ENCODE measurements around the gene IQSEC3.
"Not testable (repeated sequence)": the region's sequence is repeated elsewhere in the genome, so short reads cannot be mapped to it uniquely, and the experiment has no call there.

IQSEC3 gene

DNA sequence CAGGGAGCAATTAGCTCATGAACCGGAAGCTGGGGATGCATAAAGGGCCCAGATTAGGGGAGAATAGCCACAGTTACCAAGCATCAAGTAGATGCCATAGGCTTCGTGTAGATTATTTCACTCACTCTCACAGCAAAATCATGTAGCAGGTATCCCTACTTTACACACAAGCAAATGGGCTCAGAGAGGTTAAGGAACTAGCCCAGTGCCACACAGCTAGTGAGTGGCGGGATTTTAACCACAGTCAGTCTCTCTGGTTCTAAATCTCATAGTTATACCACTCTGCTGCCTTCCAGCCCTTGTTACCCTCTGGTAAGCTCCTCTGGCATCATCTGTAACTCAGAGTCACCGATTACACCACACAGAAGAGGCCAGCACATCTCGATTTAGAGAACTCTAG is 49.0 kb downstream of the IQSEC3 start:
- DNase-seq, result no peak

DNA sequence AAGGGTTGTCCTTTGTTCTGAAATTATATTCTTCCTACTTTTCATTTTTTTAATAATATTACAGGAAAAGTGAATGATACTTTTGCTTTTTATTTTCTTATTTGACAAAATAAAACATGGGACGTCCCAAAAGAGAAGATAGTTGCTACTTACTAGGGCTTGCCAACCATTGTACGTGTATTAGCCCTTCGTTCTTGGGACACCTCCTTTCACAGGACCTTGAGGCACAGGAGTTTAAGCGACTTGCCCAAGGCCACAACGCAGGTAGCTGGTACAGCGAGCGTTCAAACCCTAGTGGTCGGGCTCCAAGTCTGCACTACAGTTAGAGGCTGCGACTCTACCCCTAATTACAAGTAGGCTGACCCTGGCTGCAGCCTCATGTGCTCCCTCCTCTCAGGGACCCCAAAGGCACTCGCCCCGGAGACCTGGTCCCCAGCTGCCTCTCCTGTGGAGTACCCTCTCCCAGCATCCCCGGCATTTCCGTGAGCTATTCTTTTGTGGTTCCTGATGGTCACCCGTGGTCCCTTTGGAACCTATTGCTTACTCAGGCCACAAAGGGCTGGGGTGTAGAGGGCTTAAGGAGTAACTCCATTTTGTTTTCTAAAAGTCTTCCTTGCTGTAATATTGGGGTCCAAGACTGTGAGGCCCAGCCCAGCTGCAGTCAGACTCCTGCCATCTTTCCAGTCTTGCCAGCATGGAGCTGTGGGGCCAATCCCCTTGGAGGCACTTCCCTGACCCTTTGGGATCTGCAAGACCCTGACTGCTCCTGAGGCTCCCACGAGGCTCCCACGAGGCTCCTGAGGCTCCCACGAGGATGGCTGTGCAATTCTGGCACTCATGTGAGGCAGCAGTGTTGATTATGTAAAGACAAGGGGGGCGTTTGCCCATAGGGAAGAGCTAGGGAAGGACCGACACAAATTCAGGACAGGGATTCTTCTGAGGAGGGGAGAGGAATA is 49.7 kb downstream of the IQSEC3 start:
- DNase-seq, result no peak

DNA sequence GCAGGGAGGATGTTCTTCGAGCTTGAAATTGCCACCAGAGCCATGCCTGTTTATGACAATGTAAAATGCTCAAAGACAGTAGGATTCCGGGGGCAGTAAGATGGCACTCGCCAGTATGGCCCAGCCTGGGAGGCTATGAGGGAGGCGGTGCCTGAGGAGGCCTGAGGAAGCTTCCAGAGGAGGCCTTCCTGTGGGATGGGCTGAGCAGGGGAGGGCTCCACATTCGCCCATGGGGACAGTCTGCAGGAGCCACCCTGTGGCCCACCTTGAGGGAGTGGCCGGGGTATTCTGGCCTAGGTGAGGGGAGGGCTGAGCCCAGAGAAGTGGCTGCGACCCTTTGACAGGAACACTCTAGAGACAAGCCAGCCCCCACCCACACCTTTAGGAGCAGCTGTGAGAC is 50.7 kb downstream of the IQSEC3 start:
- DNase-seq, result no peak

DNA sequence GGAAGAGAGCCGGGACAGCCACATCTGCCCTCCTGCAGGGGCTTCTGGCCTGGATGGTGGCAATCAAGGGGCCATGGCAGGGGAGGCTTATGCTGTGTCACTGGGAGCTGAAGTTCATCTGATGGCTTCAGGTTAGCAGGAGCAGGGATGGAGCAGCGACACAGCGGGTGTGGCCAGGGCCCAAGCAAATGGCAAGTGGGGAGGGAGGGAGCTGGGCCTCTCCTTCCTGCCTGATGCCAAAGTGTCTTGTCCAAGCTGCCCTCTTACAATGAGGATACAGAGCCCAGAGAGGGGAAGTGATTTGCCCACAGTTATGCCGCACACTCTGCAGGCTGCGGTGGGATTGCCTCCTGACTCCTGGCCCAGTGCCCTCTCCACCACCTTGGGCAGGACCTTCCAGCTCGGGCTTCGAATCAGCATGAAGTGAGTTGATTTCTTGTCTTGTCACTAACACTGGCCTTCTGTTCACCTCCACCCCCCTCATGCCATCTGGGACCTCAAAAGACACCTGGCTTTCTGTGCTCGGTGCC is 51.3 kb downstream of the IQSEC3 start:
- no peak for DNase-seq

DNA sequence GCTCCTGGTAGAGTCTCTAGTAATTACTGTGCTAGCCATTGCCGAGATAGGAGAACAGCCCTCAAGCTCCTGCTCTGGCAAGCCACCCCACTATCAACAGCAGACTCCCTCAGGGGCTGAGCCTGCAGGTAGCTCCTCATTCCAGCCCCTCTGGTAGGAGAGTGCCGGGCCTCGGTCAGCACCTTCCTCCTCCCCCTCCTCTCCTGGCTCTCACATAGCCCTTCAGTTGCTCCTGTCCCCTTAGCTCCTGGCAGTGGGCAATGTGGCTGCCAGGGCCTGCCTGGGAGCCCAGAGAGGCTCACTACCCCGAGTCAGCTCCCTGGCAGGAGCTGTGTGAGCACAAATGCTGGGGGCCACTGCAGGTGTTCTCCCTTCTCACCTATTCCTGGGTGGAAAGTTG is 52.0 kb downstream of the IQSEC3 start:
- DNase-seq, result no peak

DNA sequence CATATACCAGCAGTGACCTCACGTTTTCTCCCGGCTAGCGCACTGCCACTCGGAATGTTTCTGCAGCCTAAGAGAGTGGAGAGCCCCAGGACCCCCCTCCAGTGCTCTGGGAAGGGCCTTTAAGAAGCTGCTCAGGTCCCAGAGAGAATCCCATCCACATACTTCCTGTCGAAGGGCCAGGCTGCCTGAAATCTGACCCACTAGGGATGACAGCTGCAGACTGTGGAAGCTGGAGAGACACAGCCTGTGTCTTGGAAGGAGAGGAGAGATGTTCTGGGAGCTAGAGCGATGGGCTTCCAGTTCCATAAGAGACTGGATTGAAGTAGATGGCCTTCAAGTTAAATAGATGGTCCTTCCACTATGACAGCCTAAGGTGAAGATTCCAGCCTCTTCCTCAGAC is 54.4 kb downstream of the IQSEC3 start:
- no peak for DNase-seq

DNA sequence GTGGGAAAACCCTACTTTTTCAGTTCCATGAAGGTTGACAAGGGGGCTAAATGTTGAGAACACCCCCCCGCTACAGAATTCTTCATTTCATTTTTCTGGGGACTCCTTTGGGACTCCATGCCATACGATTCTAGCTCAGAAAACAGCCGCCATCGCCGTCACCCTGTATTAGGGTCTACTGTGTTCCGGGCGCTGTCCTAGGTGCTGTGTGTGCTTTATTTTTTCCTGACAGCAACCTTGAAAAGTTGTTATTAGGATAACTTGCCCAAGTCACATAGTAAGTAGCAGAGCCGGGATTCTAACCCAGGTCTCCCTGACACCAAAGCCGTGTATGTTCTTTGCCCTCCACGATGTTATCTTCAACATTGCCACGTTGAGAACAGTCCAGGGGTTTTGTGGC is 55.1 kb downstream of the IQSEC3 start:
- no peak for DNase-seq

DNA sequence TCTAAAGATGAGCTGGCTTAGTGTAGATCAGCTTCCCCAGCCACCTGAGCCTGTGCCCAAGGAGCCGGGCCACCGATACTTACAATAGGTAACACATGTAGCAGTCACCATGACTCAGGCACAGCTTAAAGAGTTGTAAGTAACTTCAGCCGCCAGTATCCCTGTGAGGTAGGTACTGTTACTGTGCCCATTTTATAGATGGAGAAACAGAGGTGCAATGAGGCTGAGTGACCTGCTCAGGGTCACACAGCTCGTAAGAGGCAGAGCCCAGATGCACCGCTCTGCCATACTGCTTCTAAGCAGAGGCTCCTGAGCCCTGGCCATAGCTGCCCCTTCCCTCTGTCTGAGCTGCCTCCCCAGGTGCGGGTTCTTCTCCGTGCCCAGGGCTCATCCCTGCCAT is 58.5 kb downstream of the IQSEC3 start:
- no peak for DNase-seq

DNA sequence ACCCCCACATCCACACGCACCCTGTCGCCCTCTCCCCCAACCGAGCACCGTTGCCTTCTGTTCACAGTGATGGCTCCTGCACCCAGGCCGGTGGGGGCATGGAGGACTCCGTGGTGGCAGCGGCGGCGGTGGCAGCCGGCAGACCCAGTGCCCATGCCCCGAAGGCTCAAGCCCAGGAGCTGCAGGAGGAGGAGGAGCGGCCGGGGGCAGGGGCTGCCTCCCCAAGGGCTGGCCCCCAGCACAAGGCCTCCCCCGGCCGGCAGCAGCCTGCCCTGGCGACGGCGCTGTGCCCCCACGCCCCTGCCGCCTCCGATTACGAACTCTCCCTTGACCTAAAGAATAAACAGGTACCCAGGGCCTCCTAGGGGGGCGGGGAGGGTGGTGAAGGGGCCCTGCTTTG is 59.0 kb downstream of the IQSEC3 start:
- no peak for DNase-seq

DNA sequence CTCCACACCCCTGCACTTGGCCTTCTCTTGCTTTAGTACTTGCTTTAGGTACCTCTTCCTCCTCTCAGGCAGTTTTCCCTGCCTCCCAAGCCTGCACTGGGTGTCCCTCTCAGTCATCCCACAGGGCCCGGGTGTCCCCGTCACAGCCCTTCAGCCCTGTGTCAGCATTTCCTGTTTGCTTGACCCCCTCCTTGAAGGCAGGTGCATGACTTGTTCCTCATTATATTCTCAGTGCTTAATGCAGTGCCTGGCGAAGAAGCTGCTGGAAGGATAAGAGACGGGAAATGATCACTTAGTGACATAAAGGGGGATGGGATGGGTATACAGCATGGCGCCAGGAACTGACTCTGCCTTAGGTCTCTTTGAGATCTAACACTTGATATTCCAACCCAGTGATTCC is 61.5 kb downstream of the IQSEC3 start:
- no peak for DNase-seq

DNA sequence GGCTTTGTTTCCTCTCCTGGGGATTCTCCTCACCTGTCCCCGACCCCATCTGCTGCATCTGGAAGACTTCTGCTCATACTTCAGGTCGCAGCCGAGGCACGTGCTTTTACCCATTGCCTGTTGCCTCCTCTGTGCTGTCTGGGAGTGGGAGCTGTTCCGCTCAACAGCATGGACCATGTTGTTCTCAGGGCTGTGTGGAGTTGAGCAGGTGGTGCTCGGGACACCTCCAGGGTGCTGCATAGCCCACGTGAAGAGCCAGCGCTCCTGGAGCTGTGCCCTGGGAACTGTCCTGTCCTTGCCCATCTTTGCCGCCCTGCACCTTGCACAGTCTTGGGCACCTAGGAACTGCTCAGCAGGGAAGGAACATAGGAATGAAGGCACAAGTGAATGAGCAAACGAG is 62.4 kb downstream of the IQSEC3 start:
- DNase-seq, result no peak

DNA sequence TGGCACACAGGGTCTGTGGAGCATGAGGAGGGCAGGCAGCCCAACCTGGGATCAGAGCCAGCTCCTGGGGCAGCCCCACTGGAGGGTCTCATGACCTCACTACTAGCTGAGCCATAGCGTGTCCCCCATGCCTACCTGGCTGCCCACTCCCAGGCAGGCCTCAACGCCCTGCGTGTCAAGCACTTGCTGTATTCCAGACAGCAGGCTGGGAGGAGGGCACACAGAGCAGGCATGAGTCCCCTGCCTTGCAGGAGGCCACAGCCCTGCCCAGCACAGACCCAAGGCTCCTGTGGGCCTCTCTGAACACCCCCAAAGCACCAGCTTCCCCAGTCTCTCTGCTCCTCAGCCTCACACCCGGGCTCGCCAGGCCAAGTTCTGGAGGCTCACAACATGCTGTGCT is 64.0 kb downstream of the IQSEC3 start:
- DNase-seq, result no peak

DNA sequence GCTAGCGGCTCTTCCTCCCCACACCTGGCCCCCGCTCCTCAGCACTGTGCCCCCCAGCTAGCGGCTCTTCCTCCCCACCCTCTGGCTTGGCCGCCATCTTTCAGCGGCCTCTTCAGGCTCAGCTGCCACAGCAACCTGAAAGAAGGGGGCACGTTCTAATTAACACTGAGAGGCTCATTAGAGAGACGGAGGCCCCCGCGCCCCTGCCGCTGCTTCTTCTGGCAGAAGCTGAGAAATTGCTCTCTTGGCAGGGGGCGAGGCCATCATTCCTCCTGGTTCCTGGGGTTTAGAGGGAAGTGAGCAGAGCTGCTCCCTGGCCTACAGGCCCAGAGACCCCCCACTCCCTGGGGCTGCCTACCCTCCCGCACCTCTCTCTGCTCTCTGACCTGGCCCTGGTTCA is 64.4 kb downstream of the IQSEC3 start:
- no peak for DNase-seq

DNA sequence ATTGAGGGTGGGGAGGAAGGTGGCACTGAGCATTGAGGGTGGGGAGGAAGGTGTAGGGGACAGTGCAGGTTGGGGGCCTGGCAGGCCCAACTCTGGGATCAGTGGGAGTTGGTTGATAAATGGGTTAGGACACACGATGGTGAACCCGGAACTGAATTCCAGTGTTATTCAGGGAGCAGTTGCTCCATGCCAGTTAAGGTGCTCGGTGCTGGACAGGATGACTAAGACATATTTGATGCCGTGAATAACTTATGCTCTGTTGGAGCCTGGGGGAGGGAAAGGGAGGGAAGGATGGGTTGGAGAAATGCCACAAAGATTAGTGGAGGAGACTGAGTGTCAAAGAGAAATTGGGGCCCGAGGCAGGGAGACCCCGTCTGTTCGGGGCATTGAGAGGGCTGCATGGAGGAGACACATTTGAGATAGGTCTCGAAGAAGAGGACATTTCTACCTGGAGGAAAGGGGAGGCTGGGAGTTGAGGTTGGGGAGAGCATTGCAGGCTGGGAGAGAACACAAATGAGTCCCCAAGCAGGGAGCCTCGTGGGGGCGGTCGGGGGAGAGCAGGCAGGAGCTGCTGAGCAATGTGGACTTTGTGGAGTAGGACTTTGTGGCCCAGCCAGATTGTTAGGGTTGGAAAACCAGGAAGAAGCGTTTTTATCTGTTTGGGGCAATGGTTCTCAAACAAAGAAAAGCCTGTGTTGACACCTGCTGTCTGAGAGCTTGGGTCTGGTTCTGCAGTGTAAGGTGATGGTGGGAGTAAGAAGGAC is 65.3 kb downstream of the IQSEC3 start:
- DNase-seq, result no peak

DNA sequence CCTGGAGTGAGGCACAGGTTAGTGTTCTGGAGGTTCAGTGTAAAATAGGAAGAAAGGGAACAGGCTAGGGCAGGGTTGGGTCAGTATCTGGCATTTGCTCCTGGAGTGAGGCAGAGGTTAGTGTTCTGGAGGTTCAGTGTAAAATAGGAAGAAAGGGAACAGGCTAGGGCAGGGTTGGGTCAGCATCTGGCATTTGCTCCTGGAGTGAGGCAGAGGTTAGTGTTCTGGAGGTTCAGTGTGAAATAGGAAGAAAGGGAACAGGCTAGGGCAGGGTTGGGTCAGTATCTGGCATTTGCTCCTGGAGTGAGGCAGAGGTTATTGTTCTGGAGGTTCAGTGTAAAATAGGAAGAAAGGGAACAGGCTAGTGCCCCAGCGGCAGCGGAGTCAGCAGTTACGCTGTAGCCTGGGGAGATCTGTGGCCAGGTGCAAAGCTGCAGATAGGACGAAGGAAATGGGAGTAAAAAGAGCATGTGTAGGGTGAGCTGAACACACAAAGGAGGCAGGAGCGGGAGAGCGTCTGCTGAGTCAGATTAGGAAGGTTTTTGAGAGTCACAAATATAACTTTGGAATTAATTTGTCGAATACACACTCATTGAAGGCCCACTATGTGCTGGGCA is 67.2 kb downstream of the IQSEC3 start:
- not testable (repeated sequence) for DNase-seq

DNA sequence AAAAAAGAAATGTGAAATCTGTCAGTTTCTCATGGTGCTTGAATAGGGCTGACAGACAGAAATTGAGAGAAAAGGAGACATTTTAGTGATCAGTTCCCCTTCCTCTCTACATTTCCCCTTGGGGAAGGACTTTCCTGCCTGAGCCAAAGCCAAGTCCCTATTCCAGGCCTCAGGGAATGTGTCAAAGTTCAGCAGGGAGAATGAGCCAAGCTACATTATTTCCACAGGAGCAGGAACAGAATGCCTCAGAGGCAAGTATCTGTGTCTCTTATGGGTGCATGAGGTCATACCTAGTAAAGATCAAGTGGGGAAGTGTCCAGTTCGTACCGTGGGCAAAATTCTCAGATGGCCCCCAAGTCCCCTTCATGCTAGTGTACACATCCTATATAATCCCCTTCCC is 68.6 kb downstream of the IQSEC3 start:
- DNase-seq, result no peak

DNA sequence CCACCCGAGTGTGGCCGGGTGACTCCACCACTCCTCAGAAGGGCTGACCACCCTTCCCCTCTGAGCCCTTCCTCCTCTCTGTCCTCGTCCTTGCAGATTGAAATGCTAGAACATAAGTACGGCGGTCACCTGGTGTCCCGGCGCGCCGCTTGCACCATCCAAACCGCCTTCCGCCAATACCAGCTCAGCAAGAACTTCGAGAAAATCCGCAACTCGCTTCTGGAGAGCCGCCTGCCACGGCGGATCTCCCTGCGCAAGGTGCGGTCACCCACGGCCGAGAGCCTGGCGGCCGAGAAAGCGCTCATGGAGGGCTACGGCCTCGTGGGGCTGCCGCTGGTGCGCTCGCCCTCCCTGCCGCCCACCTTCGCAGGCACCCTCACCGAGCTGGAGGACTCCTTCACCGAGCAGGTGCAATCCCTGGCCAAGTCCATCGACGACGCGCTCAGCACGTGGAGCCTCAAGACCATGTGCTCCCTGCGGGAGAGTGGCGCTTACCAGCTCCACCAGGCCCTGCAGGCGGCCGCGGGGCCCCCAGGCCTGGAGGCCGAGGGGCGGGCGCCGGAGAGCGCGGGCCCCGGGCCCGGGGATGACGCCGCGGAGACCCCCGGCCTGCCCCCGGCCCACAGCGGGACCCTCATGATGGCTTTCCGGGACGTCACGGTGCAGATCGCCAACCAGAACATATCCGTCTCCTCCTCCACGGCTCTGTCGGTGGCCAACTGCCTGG is 71.8 kb downstream of the IQSEC3 start:
- no peak for DNase-seq

DNA sequence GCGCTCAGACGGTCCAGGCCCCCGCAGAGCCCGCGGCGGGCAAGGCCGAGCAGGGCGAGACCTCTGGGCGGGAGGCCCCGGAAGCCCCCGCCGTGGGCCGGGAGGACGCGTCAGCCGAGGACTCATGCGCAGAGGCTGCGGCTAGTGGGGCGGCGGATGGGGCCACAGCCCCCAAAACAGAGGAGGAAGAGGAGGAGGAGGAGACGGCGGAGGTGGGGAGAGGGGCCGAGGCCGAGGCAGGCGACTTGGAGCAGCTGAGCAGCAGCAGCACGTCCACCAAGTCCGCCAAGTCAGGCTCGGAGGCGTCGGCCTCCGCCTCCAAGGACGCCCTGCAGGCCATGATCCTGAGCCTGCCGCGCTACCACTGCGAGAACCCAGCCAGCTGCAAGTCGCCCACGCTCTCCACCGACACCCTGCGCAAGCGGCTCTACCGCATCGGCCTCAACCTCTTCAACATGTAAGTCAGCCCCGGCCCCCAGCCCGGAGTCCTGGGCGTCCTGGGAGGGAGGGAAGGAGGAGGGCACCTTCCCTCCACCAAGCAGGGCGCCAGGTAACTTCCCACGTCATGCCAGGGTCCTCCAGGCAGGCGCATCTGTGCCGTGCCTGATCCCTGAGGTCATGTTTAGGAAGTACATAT is 72.4 kb downstream of the IQSEC3 start:
- DNase-seq, result no peak

DNA sequence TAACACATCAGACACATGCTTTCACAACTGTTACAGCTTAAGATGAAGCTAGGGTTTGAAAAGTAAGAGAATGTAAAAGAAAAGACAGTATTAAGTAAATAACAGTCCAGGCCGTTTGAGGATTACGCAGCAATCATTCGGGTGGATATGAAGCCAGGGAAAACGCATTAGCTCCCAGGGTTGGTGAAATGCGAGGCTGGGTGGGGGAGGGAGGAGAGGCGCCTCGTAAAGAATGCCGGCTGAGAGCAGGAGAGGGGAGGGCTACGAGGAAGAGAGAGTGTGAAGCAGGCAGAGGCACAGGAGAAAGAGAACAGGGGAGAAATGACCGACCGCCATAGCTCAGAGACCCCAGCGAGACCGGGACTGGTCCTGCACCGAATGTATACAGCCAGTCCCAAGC is 73.0 kb downstream of the IQSEC3 start:
- no peak for DNase-seq

DNA sequence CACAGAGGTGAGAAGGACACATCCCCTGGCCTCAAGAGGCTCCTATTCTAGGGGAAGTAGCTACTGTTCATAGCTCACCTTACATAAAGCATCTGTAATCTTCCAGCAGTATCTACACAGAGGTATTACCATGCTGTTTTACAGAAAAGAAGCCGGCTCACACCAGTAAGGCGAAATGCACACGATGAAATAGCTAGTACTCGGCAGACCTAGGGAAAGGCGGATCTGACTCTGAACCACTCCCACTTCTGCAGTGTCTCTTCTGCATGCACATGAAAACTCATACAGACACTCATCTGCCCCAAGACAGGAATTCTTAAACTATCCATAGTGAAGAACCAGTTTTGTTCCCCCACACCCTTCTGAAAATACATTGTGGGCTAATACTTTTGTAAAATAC is 73.6 kb downstream of the IQSEC3 start:
- DNase-seq, result no peak

DNA sequence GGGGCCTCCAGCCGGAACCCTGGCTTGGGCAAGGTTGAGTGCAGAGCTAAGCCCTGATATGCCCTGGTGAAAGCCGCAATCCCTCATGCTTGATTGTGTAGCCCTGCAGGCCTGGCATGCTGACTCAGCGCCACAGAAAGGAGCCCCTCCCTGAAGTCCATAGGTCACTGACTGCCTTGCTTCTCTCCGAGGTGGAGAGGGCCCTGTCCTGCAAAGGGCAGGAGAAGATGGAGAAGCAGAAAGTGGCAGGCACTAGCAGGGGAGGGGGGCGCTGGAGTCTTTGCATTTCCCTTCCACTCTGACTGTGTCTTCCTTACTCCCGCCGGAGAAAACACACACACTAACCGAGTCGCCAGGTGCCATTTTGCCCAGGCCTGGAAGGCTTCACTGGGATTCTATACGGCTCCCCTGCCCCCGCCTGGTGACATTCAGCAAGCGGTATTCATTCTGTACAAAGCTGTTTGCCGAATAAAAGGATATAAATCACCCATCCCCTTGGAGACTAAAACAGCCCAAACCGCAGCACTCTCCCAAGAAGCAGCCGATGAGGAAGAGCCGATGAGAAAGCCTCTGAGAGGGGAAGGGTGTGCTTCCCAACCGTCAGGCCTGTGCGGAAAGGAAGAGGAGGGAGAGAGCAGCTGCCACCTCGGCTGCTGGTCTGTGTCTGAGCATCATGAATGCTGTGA is 77.5 kb downstream of the IQSEC3 start:
- no peak for DNase-seq
